ENCODE measurements around the gene CTCF.
A peak's percentile ranks its signal among the peaks of the same experiment; 100 is the strongest.

The CTCF gene

DNA sequence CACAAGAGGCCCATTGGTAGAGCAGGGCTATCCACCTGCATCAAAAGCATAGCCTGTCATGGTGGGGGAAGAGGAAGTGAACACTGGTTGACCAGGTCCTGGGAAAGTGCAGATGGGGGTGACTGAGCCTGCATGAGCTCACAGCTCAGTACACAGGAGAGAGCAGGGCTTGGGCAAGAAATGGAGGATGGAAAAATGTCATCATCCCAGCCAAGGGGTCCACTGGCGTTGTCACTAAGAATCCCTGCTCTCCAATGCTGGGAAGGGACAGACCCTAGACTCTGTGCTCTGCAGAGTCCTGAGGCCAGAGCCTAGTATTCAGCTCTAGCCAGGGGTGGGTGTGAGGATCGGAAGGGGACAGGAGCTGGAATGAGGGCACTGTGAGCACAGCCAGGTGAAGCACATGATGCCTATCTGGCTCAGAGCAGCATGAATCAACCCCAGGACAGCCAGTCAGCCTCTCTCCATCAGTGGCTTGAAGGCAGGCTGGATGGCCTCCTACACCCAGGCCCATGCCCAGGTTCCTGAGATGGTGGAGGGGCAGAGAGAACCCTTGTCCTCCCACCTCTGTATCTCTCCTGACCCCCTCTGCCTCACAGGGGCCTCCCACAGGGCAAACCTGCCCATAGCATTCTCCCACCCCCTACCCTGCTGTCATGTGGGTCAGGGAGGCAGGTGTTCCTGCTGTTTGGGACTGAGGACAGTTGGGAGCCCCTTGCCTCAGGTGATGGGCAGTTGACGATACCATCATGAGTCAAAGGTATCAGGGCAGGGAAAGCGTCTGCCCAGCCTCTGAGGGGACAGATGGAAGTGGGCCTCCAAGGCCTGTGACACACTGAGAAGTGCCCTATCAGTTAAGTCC is 13.8 kb upstream of the CTCF start:
- DNase-seq (ENCODE audit: low spot score), result no peak

DNA sequence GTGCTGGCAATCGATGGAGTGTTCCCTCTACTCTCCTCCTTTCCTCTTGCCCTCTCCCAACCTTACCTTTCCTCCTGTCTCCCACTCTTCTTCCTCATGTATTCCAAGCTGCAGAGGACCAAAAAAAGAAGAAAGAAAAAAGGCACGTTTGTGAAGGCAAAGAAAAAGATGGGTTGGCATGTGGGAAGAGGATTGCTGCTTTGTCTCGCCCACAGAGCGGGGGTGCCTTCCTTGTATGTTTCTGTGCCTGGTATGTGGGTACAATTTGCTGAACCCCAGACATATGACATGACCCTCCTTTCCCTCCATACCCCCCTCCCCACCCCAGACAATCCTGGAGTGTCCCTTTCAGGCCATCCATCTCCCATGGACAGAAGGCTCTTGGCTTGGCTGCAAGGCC is 13.1 kb upstream of the CTCF start:
- DNase-seq (ENCODE audit: low spot score), result no peak

GRCh38 chr16:67549936-67550335 is 12.4 kb upstream of the CTCF start:
- DNase-seq (ENCODE audit: low spot score), result no peak

GRCh38 chr16:67551091-67551490 is 11.2 kb upstream of the CTCF start:
- DNase-seq (ENCODE audit: low spot score), result no peak

GRCh38 chr16:67551972-67552371 is 10.4 kb upstream of the CTCF start:
- no peak for DNase-seq (ENCODE audit: low spot score)

GRCh38 chr16:67552476-67552875 is 9.8 kb upstream of the CTCF start:
- no peak for DNase-seq (ENCODE audit: low spot score)

GRCh38 chr16:67555795-67556212 is 6.5 kb upstream of the CTCF start:
- no peak for DNase-seq (ENCODE audit: low spot score)

- DNase-seq (ENCODE audit: low spot score), result no peak
Observed at GRCh38 chr16:67558859-67559258, 3.5 kb upstream of the CTCF start.

DNA sequence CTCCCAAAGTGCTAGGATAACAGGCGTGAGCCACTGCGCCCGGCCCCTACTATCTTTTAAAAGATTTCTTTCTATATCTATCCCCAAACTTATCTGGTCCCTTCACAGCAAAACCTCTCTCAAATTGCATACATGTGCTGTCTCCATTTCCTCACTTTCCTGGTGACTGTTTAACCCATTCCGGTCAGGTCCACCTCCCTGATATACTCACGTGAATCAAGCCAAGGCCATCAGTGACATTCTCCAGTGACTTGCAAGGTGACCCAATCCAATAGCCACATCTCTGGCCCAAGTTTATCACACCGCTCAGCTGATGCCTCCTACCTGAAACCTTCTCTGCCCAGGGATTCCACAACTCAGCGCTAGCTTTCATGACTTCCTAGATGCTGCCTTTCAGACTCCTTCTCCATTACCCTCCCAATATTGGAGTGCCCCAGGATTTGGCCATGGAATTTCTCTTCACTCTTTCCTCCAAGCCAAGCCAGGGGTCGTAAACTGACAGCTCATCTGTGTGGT is 1.4 kb upstream of the CTCF start:
- no peak for DNase-seq (ENCODE audit: low spot score)

- no peak for DNase-seq (ENCODE audit: low spot score)
Observed at GRCh38 chr16:67561501-67561823, 864 bp upstream of the CTCF start.

DNA sequence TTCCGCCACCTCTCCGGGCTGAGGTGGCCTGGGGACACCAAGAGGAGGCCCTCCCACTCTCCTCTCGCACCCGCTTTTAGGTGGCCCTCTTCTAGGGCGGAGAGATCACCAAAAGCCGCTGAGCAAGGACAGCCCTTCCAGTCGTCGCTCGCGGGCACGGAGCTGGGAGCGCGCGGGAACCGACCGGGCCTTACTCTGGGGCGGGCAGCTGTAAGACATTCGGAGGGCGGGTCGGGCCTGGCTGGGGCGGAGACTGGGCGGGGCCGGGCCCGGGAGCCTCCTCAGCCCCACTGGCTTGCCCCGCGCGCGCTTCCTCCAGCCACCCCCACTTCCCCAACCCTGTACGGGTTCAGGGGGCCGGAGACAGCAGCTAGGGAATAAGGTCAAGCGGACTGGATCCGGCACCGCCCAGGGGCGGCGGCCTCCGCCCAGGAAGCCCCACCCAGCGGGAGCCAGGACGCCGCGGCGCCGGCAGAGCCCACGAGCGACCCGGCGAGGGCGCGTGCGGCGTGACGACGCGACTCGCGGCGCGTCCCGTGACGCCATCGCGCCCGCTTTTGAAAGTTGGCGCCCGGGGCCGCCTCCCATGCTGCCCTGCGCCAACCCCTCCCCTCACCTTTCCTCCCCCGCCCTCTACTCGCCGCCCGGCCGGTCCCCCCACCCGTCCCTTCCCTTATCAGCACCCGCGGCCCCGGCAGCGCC is 351 bp upstream of the CTCF start:
- peak; percentile 95 for DNase-seq (ENCODE audit: low spot score)

DNA sequence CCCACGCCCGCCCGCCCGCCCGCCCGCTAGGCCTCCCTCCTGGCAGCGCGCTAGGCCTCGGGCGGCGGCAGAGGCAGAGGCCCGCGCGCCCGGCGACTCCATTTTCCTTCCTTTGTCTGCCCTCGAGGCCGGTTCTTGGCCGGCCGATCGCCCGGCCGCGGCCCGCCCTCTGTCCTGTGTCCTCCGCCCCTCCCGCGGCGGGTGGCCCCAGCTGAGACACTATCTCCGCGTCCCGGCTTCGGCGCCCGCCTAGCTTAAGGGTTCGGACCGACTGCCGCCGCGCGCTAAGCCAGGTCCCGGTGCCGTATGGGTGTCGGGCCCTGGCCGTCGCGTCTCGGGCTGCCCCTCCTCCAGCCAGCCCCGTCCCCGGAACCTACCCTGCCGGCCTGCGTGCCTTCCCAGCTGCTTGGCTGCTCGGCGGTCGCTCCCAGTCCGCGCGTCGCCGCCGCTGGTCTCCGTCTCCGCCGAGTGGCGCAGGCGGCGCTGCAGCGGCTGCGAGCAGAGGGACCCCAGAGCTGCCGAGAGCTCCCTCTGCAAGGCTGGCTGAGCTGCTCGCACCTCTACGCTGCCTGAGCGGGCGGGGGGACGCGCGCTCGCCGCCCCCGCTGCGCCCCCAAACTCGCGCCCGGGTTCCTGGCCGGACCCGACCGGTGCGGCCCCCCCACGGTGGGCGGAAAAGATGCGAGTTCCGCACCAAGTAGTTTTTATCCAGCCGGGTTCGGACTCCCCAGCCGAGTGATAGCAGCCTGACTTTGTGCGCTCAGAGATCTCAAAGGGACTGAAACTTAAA is 787 bp downstream of the CTCF start:
- DNase-seq (ENCODE audit: low spot score), result peak; percentile 68

- peak; percentile 28 for DNase-seq (ENCODE audit: low spot score)
Observed at GRCh38 chr16:67563708-67564468, 1.6 kb downstream of the CTCF start.

DNA sequence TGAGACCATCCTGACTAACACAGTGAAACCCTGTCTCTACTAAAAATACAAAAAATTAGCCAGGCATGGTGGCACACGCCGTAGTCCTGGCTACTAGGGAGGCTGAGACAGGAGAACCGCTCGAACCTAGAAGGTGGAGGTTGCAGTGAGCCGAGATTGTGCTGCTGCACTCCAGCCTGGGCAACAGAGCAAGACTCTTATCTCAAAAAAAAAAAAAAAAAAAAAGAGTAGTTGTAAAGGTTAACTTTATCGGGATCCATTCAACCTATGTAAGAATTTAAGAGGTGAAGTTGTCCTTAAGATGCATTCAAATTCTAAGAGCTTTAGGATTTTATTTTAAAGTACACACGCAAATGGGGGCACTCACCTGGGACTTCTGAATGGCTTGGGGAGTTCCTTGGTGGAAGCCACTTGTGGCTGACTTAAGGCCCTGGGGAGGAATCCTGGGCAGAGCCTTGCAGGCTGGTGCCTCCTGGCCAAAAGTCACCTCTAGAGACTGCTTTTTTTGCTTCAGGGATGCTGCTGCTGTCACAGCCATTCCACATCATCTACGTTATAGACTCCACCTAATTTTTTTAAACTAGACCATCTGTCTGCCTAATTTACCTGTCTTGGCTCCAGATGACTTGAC is 3.3 kb downstream of the CTCF start:
- DNase-seq (ENCODE audit: low spot score), result no peak

DNA sequence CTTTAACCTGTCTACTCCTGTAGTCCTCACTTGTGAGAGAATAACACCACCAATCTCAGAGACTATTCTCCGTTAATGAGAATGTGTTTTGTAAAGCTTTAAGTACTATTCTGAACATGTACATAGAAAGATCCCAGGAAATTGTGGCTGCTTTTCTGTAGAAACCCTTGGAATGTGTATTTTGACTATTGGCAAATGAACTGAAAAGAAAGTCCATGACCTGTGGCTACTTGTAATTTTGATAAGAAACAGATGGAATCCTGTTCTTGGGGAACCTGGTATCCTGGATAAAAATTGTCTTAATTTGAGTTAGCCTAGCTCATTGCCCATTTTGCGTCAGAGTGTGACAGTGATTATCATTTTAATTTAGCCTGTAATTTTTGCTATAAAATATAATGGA is 9.1 kb downstream of the CTCF start:
- DNase-seq (ENCODE audit: low spot score), result no peak

DNA sequence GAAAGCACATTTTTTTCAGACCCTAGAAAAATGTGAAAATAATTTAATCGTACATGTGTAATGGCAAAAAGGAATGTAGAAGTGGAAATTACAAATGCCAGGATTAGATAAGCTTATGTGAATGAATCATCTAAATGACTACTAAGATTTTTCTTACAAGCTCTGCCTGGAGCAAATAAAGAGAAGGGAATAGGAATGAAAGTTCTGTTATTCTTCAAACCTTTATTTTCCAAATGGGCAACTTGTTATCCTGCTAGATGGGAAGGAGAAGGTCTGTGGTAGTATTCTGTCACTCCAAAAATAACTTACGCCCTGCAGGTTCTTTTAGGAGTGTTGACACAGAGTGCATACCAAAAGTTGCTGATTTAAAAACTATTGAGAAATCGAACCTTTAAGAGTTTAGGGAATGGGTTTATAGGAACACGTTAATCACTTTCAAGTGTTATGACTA is 9.7 kb downstream of the CTCF start:
- DNase-seq (ENCODE audit: low spot score), result no peak

DNA sequence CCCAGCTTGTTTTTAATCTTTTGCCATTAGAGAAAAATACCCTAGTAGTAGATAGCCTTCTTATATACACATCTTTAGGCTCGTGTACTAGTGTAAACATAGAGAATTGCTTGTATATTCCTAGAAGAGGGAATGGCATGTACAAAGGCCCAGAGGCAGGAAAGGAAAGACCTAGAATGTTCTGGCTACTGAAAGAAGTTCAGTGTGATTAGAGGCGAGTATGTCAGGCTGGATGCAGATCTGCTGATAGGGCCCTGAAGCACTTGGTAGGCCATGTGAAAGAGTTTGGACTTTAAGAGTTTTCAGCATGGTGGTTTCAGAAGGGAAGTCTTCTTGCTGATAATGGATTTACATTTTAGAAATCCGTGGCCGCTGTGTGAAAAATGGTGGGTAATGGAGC is 17.4 kb downstream of the CTCF start:
- DNase-seq (ENCODE audit: low spot score), result no peak

GRCh38 chr16:67580202-67580601 is 17.9 kb downstream of the CTCF start:
- no peak for DNase-seq (ENCODE audit: low spot score)

DNA sequence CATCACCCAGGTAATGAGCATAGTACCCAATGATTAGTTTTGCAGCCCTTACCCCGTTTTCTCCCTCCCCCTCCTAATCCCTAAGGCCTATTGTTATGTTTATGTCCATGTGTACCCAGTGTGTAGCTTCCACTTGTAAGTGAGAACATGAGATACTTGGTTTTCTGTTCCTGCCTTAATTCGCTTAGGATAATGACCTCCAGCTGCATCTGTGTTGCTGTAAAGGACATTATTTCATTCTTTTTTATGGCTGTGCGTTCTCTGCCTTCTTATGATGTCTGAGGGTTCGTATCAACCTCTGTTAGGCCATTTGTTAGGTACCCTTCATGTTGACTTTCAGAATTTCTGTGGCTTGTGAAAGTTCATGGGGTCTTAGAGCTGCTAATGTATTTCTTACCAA is 31.0 kb downstream of the CTCF start:
- DNase-seq (ENCODE audit: low spot score), result peak; percentile 10

DNA sequence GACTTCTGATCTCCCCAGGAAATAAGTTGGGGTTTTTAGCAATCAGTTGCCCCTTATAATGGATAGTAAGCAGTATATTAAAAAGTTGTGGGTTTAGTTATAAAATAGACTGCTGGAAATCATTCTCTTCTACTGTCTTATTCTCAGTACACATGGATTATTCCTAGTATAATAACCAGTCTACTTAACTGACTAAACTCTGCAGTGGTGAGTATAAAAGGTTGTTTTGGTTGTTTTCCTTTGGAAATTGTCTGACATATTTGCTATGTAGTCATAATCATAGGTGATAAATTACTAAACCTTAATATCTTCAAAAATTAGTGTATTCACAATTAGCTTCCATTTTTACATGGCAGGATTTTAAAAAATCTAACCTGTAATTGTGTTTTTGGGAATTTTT is 31.4 kb downstream of the CTCF start:
- DNase-seq (ENCODE audit: low spot score), result no peak

Data from SK-N-DZ (cell line).